SK-N-SH (cell line): ENCODE data around the gene TNXB. TPM values are rescaled to one million over a fixed set of nuclear protein-coding genes. Genes with fewer than 3 reads are reported as not detected.
"Not testable (repeated sequence)": the region's sequence is repeated elsewhere in the genome, so short reads cannot be mapped to it uniquely, and the experiment has no call there.

Experiments
- CTCF ChIA-PET: fragments of 300-600, 350-600 bp; formaldehyde crosslinking; extraction: SDS; loops from one replicate; lab custom pipeline; 2021; lab: Yijun Ruan, JAX
- POLR2A ChIA-PET: fragments of 350-600 bp; sonication (Branson Sonifier 250); formaldehyde crosslinking; extraction: SDS; loops from one replicate; lab custom pipeline; 2020; ENCODE audit warnings: antibody characterized with exemption, inconsistent platforms; lab: Yijun Ruan, JAX
- DNase-seq: peaks from one replicate; pipeline ENCODE4 v3.0.0; 2012
- H2AFZ ChIP-seq: fragments of 200-600 bp; sonication (generic); 2 replicates; pipeline ENCODE4 v1.8.1; 2016; ENCODE audit warnings: antibody characterized with exemption, mild to moderate bottlenecking, low read depth
- H3F3A ChIP-seq: fragments of 200-600 bp; sonication (generic); replicated peaks from 2 replicates; pipeline ENCODE3; 2016; ENCODE audit warnings: antibody characterized with exemption, mild to moderate bottlenecking; ENCODE audit not compliant: insufficient read depth
- H3K27ac ChIP-seq, 2 experiments: fragments of 200-500 bp in 1 of 2; fragments of 200-600 bp in 1 of 2; sonication (Bioruptor generic) in 1 of 2; sonication (generic), shearing (Covaris generic) in 1 of 2; 2 replicates each; pipeline versions ENCODE4 v1.5.1 to v1.6.1; 2014 to 2016; ENCODE audit warnings: low read depth in 2 of 2, inconsistent platforms in 1 of 2, low read length in 1 of 2, mild to moderate bottlenecking in 1 of 2, mixed read lengths in 1 of 2
- H3K27me3 ChIP-seq: fragments of 200-600 bp; sonication (generic), shearing (Covaris generic); 2 replicates; pipeline ENCODE4 v1.6.1; 2016; ENCODE audit warnings: mixed run types; ENCODE audit not compliant: insufficient read depth
- H3K36me3 ChIP-seq, 2 experiments: fragments of 200-500 bp in 1 of 2; fragments of 200-600 bp in 1 of 2; sonication (Bioruptor generic) in 1 of 2; sonication (generic) in 1 of 2; replicated peaks in 1 of 2; 2 replicates each; pipeline versions ENCODE3 to v1.5.1; 2014 to 2016; ENCODE audit warnings: low read length in 1 of 2, mild to moderate bottlenecking in 1 of 2; ENCODE audit not compliant: insufficient read depth in 2 of 2, control insufficient read depth in 1 of 2
- H3K4me1 ChIP-seq, 2 experiments: fragments of 200-500 bp in 1 of 2; fragments of 200-600 bp in 1 of 2; sonication (Bioruptor generic) in 1 of 2; sonication (generic), shearing (Covaris generic) in 1 of 2; 2 replicates each; pipeline versions ENCODE4 v1.5.1 to v1.6.1; 2014 to 2016; ENCODE audit warnings: low read depth in 1 of 2, low read length in 1 of 2, mixed run types in 1 of 2; ENCODE audit not compliant: insufficient read depth in 2 of 2, control insufficient read depth in 1 of 2
- H3K4me2 ChIP-seq: fragments of 200-600 bp; sonication (generic), shearing (Covaris generic); 2 replicates; pipeline ENCODE4 v1.6.1; 2017; ENCODE audit warnings: mixed run types
- H3K4me3 ChIP-seq, 2 experiments: fragments of 200-500 bp in 1 of 2; fragments of 200-600 bp in 1 of 2; sonication (Bioruptor generic) in 1 of 2; sonication (generic), shearing (Covaris generic) in 1 of 2; 2 replicates each; pipeline versions ENCODE4 v1.5.1 to v1.8.1; 2014 to 2016; ENCODE audit warnings: low read depth in 2 of 2, inconsistent platforms in 1 of 2, low read length in 1 of 2, mild to moderate bottlenecking in 1 of 2, mixed read lengths in 1 of 2, moderate library complexity in 1 of 2
- H3K79me2 ChIP-seq: fragments of 200-600 bp; sonication (generic); 2 replicates; pipeline ENCODE4 v1.8.1; 2017; ENCODE audit warnings: mild to moderate bottlenecking; ENCODE audit not compliant: insufficient read depth
- H3K9ac ChIP-seq: fragments of 200-600 bp; sonication (generic); 2 replicates; pipeline ENCODE4 v1.6.1; 2017; ENCODE audit warnings: mixed run types
- H3K9me2 ChIP-seq: fragments of 200-600 bp; sonication (generic); 2 replicates; pipeline ENCODE4 v1.6.1; 2017; ENCODE audit warnings: mixed run types
- H3K9me3 ChIP-seq: fragments of 200-600 bp; sonication (generic); 2 replicates; pipeline ENCODE4 v1.6.1; 2017; ENCODE audit warnings: mixed run types, mild to moderate bottlenecking, moderate library complexity
- H4K20me1 ChIP-seq: fragments of 200-600 bp; sonication (generic); 2 replicates; pipeline ENCODE4 v1.6.1; 2017; ENCODE audit warnings: mild to moderate bottlenecking, mixed run types; ENCODE audit not compliant: insufficient read depth
- WGBS: methylation state at CpG from one replicate; pipeline ENCODE4 v1.1.6; 2017; ENCODE audit warnings: low lambda C conversion rate; 5-methylcytosine and 5-hydroxymethylcytosine counted together
- polyA plus RNA-seq, 3 experiments: library from polyadenylated mRNA; depleted of rRNA; stranded (reverse); fragments of >200 nt; gene quantifications; 2 replicates each; pipeline ENCODE4 v1.2.3, GENCODE V29; 2012

Gene TNXB
- polyA plus RNA-seq, 1 of the 3 experiments (the other 2 are of a cell fraction): 0.48 TPM

- H2AFZ ChIP-seq, H3K27ac ChIP-seq, H3K4me3 ChIP-seq, H3F3A ChIP-seq, POLR2A ChIA-PET, H4K20me1 ChIP-seq, H3K9me2 ChIP-seq, H3K4me1 ChIP-seq, H3K79me2 ChIP-seq, H3K4me2 ChIP-seq, CTCF ChIA-PET, H3K9me3 ChIP-seq, H3K9ac ChIP-seq, DNase-seq, H3K27me3 ChIP-seq, H3K36me3 ChIP-seq: not testable (repeated sequence)
- 54% methylated on average over 10 of the region's 24 CpGs for WGBS
Measured at GRCh38 chr6:32039321-32040274, 69.5 kb downstream of the TNXB start.

GRCh38 chr6:32038878-32039277, 70.3 kb downstream of the TNXB start:
- CTCF ChIA-PET: interaction anchor here (1.4 kb wide), 1 partner anchor 9 kb away, joined by 4 read pairs; no protein-coding TSS in a partner anchor
- H3K4me1 ChIP-seq, DNase-seq: not testable (repeated sequence)

GRCh38 chr6:32037598-32038524, 71.3 kb downstream of the TNXB start, which contains the start of gene CYP21A2:
CYP21A2 (plus strand) TSS chr6:32038415; CDS start chr6:32038423, 8 bp downstream.
- POLR2A ChIA-PET, H3F3A ChIP-seq, H3K36me3 ChIP-seq, DNase-seq, H3K9me2 ChIP-seq, H4K20me1 ChIP-seq, H3K4me1 ChIP-seq, H3K4me2 ChIP-seq, H3K9me3 ChIP-seq, H3K4me3 ChIP-seq, H2AFZ ChIP-seq, H3K27ac ChIP-seq, H3K9ac ChIP-seq, H3K27me3 ChIP-seq, H3K79me2 ChIP-seq: not testable (repeated sequence)
- CTCF ChIA-PET: interaction anchor here (1.4 kb wide), 1 partner anchor 10 kb away, joined by 4 read pairs; no protein-coding TSS in a partner anchor
- 35% methylated on average over 6 of the region's 19 CpGs for WGBS

More at GRCh38 chr6:32038878-32039277, 70.3 kb downstream of the TNXB start:
- H3K9me2 ChIP-seq, H3K4me2 ChIP-seq, H3K9me3 ChIP-seq, H3K36me3 ChIP-seq, H3K27me3 ChIP-seq, H3F3A ChIP-seq, POLR2A ChIA-PET, H3K27ac ChIP-seq, H4K20me1 ChIP-seq, H3K4me3 ChIP-seq, H3K79me2 ChIP-seq, H2AFZ ChIP-seq, H3K9ac ChIP-seq: not testable (repeated sequence)
- WGBS: 60% methylated on average over 1 of the region's 5 CpGs

GRCh38 chr6:32037136-32037535, 72.0 kb downstream of the TNXB start:
- 93% methylated on average over 4 of the region's 5 CpGs for WGBS
- DNase-seq, POLR2A ChIA-PET, H3F3A ChIP-seq, H3K4me1 ChIP-seq, H2AFZ ChIP-seq, H3K36me3 ChIP-seq, H3K4me2 ChIP-seq, H3K27ac ChIP-seq, H3K79me2 ChIP-seq, H3K9ac ChIP-seq, H3K9me2 ChIP-seq, H3K9me3 ChIP-seq, H3K4me3 ChIP-seq, H4K20me1 ChIP-seq, H3K27me3 ChIP-seq: not testable (repeated sequence)
- CTCF ChIA-PET: interaction anchor here (1.4 kb wide), 1 partner anchor 10 kb away, joined by 4 read pairs; no protein-coding TSS in a partner anchor

GRCh38 chr6:32035283-32036013, 73.7 kb downstream of the TNXB start:
- H3K79me2 ChIP-seq, H3K9me2 ChIP-seq, CTCF ChIA-PET, H3K4me1 ChIP-seq, POLR2A ChIA-PET, H3K4me3 ChIP-seq, H3K9me3 ChIP-seq, H3K36me3 ChIP-seq, H3K4me2 ChIP-seq, DNase-seq, H3F3A ChIP-seq, H4K20me1 ChIP-seq, H3K27me3 ChIP-seq, H3K27ac ChIP-seq, H2AFZ ChIP-seq, H3K9ac ChIP-seq: not testable (repeated sequence)
- no CpG with 5 or more reads among the region's 16 CpGs for WGBS
